SH-SY5Y (cell line): ENCODE results near the gene NCAPD2.

ENCODE experiments used
- GATA2 ChIP-seq: IDR thresholded peaks from 2 replicates; pipeline ENCODE4 v1.6.1; 2011; ENCODE audit warnings: mild to moderate bottlenecking, low read depth, low read length
- GATA3 ChIP-seq: IDR thresholded peaks from 2 replicates; pipeline ENCODE4 v1.6.1; 2011; ENCODE audit warnings: low read depth, mild to moderate bottlenecking, low read length, moderate library complexity

NCAPD2 gene

DNA sequence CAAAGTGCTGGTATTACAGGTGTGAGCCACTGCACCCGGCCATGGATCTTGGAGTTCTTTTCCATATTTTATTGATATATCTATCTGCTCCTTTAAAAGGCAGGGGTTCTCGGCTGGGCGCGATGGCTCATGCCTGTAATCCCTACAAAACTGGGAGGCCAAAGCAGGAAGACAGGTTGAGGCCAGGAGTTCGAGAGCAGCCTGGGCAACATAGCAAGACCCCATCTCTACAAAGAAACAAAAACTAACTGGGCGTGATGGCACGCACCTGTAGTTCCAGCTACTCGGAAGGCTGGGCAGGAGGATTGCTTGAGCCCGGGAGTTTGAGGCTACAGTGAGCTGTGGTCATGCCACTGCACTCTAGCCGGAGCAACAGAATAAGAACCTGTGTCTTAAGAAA is 28.3 kb downstream of the NCAPD2 start:
- TF ChIP-seq GATA3 (no peak), GATA2 (no peak)

DNA sequence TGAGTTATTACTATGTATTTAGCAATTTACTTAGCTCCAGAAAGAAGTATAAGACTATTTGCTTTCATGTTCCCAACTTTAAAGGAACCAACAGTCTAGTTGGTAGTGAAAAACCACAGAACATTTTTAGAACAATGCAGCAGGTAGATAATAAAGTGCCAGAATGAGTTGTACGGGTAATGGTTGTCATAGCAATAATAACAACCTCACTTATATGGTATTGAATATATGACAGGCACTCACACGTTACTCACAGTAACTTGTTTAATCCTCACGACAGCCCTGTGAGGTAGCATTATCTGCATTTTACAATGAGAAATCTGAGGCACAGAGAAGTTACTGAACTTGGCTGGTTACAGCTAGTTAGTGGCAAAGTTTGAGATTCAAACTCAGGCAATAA is 29.8 kb downstream of the NCAPD2 start:
- no peak for TF ChIP-seq GATA3
- TF ChIP-seq GATA2, result no peak

DNA sequence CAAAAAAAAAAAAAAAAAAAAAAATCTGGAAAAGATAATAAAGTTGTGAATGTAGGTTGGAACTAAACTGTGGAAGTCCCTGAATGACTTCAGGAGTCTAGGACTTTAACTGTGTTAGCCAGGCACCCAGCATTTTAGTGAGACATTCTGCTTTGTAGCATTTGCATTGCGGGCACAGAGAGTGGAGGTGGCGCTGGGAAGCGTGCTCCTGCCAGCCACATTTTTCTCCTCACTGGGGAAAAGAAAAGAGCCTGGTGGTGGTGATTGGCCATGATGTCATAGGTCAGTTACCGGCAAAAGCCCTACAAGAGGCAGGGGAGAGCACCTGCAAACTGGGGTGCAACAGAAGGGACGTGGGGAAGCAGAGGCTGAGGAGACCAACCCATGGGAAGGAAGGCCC is 30.7 kb downstream of the NCAPD2 start:
- no peak for TF ChIP-seq GATA2
- no peak for TF ChIP-seq GATA3

DNA sequence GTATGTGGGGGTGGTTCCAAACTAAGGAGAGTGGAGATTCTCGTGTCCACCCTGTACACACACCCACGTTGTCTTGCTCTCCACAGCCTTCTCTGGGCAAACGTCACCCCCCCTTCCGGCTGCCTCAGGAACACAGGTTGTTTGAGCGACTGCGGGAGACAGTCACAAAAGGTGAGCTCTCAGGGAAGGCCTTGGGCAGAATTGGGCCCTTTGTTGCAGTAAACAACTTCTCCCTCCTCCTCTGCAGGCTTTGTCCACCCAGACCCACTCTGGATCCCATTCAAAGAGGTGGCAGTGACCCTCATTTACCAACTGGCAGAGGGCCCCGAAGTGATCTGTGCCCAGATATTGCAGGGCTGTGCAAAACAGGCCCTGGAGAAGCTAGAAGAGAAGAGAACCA is 32.3 kb downstream of the NCAPD2 start:
- TF ChIP-seq GATA3, result no peak
- TF ChIP-seq GATA2, result no peak

DNA sequence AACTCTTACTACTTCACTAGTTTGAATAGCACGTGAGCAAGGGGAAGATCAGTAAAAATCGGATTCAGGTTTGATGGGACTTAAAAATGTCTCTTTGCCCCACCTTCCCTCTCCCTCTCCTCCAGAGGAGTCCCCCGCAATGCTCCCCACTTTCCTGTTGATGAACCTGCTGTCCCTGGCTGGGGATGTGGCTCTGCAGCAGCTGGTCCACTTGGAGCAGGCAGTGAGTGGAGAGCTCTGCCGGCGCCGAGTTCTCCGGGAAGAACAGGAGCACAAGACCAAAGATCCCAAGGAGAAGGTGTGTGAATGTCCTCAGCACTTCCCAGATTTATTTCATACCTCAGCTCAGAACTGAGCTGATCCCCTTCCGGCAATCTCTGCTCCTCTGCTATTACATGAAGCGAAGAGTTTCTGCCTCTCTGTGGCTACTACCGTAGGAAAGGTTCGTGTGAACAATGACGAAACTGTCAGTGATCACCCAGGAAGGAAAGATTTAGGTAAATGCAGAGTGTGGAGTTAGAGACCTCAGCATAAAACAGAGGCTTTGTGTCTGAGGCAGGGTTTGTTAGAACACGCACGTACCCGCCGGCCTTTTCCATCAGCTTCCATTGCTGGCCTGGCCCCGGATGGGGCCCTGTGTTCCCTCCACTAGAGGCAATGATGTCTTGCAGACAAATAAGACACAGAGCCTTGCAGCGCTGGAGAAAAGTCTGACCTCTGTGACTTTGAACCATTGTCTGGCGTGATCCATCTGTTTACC is 33.0 kb downstream of the NCAPD2 start:
- TF ChIP-seq GATA2, result no peak
- no peak for TF ChIP-seq GATA3

DNA sequence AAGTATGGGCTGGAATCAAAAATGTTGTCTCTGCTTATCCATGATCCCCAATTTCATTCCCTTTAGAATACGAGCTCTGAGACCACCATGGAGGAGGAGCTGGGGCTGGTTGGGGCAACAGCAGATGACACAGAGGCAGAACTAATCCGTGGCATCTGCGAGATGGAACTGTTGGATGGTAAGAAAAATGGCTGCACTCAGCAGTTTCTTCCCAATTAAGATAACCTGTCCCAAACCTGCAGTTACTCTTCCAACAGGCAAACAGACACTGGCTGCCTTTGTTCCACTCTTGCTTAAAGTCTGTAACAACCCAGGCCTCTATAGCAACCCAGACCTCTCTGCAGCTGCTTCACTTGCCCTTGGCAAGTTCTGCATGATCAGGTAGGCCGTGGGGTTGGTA is 33.8 kb downstream of the NCAPD2 start:
- no peak for TF ChIP-seq GATA2
- TF ChIP-seq GATA3, result no peak

DNA sequence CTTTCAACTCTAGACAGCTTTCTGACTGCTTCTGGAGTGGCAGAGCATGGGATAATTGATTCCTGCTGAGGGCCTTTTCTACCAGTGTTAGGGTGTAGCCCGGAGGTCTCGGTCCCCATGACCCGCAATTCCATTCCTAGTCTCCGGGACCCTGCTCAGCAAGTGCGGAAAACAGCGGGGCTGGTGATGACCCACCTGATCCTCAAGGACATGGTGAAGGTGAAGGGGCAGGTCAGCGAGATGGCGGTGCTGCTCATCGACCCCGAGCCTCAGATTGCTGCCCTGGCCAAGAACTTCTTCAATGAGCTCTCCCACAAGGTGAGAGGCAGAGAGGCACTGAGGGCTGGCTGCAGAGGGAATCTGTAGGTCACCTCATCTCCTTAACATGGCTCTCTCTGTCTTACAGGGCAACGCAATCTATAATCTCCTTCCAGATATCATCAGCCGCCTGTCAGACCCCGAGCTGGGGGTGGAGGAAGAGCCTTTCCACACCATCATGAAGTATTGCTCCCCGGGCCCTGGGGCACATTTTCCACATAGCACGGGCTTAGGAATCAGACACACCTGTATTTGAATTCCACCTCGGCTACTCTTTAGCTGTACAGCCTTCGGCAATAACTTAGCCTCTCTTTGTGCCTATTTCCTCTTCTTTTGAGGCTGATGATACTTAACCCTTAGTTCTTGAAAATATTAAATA is 34.8 kb downstream of the NCAPD2 start:
- TF ChIP-seq GATA3 (no peak), GATA2 (no peak)

DNA sequence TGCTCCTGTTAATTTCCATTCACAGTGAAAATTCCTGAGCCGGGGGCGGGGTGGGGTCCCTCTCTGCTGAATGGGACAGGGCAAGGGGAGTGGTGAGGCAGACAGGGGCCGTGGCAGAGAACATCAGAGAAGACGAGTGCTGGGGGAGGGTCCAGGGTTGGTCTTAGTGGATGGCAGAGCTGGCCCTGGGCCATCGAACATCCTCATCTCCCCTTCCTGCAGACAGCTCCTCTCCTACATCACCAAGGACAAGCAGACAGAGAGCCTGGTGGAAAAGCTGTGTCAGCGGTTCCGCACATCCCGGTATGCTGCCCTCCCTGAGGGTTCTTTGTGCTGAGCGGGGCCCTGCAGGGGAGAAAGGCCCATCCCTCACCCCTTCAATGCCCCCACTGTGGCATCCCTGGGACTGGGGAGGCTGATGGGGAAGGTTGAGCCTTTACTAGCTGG is 35.4 kb downstream of the NCAPD2 start:
- TF ChIP-seq GATA3 (no peak), GATA2 (no peak)

DNA sequence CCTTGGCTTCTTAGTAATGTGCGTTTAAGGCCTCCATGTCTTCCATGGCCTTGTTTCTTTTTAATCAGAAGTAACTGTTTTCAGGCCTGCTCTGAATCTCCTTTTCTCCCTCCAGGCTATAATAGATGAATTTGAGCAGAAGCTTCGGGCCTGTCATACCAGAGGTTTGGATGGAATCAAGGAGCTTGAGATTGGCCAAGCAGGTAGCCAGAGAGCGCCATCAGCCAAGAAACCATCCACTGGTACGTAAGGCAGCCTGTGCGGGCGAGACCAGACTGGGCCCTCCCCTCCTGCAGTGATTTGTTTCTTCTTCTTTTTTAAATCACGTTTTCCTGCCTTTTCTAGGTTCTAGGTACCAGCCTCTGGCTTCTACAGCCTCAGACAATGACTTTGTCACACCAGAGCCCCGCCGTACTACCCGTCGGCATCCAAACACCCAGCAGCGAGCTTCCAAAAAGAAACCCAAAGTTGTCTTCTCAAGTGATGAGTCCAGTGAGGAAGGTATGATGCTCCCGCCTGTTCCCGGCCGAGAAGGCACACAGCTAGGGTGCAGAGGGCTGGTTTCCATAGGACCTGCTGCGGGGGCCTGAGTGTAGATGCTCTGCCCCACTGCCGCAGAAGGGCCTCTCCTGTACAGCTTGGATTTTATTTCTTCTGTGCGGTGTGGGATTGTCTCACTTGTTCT is 36.8 kb downstream of the NCAPD2 start:
- no peak for TF ChIP-seq GATA3
- TF ChIP-seq GATA2, result no peak

DNA sequence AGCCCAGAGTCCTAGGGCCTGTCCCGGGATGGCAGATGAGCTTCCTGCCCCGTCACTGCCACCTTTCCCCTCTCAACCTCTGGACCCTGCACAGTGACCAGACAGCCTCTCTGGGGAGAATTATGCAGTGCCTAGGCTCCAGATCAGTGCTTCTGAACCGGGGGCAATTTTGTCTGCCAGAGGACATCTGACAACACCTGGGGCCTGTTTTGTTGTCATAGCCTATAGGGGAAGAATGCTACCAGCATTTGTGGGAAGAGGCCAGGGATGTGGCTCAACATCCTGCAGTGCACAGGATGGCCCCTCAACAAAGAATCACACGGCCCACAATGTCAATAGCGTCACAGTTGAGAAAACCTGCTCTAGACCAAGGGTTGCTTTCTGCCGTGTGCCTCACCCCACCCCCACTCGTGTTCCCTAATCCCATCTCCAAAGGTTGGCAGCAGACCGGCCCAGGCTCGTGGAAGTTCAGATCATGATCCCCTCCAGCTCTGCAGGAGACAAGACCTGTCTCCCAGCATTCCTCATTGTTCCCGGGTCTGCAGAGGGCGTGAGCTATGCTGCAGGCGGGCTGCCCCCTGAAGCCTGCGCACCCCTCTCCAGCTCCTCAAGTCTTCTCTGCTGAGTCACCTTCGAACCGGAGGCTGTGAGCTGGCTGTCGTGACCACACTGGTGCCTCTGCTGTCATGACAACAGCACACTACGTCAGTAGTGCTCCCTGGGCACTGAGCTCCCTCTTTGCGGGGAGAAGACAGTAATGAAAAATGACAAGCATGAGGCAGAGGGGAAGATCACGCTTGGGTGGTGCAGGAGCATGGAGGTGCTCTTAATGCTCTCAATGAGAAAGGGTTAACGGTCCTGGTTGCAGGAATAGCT is 38.4 kb downstream of the NCAPD2 start:
- TF ChIP-seq GATA2, result no peak

DNA sequence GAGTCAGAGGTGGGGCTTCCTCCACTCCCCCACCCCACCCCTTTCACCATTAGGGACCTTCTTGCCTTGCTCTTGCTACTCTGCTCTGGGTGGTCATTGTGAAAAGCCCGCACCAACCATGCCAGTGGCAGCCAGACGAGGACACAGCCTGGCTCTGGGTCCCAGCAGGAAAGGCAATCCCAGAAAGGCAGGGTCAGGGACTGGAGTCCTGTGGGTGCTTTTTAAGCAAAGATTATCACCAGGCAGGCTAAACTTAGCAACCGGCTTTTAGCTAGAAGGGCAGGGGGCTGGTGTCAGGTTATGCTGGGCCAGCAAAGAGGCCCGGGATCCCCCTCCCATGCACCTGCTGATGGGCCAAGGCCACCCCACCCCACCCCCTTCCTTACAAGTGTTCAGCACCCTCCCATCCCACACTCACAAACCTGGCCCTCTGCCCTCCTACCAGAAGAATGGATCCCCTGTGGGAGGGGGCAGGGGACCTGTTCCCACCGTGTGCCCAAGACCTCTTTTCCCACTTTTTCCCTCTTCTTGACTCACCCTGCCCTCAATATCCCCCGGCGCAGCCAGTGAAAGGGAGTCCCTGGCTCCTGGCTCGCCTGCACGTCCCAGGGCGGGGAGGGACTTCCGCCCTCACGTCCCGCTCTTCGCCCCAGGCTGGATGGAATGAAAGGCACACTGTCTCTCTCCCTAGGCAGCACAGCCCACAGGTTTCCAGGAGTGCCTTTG is 39.2 kb downstream of the NCAPD2 start:
- TF ChIP-seq GATA2, result no peak
- TF ChIP-seq GATA3, result no peak

DNA sequence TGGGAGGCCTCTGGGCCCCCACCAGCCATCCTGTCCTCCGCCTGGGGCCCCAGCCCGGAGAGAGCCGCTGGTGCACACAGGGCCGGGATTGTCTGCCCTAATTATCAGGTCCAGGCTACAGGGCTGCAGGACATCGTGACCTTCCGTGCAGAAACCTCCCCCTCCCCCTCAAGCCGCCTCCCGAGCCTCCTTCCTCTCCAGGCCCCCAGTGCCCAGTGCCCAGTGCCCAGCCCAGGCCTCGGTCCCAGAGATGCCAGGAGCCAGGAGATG is 39.7 kb downstream of the NCAPD2 start:
- TF ChIP-seq GATA2 (no peak), GATA3 (no peak)

DNA sequence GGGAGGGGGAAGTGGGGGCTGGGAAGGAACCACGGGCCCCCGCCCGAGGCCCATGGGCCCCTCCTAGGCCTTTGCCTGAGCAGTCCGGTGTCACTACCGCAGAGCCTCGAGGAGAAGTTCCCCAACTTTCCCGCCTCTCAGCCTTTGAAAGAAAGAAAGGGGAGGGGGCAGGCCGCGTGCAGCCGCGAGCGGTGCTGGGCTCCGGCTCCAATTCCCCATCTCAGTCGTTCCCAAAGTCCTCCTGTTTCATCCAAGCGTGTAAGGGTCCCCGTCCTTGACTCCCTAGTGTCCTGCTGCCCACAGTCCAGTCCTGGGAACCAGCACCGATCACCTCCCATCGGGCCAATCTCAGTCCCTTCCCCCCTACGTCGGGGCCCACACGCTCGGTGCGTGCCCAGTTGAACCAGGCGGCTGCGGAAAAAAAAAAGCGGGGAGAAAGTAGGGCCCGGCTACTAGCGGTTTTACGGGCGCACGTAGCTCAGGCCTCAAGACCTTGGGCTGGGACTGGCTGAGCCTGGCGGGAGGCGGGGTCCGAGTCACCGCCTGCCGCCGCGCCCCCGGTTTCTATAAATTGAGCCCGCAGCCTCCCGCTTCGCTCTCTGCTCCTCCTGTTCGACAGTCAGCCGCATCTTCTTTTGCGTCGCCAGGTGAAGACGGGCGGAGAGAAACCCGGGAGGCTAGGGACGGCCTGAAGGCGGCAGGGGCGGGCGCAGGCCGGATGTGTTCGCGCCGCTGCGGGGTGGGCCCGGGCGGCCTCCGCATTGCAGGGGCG is 40.2 kb downstream of the NCAPD2 start, which contains the start of gene GAPDH:
Gene GAPDH, plus strand, starts transcription at position 595 of the 772 bp plus-strand sequence. CDS start 316 bp downstream, outside the sequence.
- TF ChIP-seq GATA3, result no peak
- TF ChIP-seq GATA2, result no peak
